Activated CD4-positive, alpha-beta T cell treated with anti-CD3 and anti-CD28 coated beads, Interleukin-2, amount 50 U/mL, for 1 hour (primary cell): ENCODE data around the gene IGF1.

Experiments used
- DNase-seq: peaks from one replicate; pipeline ENCODE4 v3.0.0-alpha.2; 2020

IGF1 gene

GRCh38 chr12:102487226-102487625 is 6.9 kb upstream of the IGF1 start:
- DNase-seq, result no peak

- DNase-seq, result no peak
Observed at GRCh38 chr12:102486153-102486552, 5.8 kb upstream of the IGF1 start.

GRCh38 chr12:102484428-102484958 is 4.1 kb upstream of the IGF1 start:
- DNase-seq, result peak; percentile 35

DNA sequence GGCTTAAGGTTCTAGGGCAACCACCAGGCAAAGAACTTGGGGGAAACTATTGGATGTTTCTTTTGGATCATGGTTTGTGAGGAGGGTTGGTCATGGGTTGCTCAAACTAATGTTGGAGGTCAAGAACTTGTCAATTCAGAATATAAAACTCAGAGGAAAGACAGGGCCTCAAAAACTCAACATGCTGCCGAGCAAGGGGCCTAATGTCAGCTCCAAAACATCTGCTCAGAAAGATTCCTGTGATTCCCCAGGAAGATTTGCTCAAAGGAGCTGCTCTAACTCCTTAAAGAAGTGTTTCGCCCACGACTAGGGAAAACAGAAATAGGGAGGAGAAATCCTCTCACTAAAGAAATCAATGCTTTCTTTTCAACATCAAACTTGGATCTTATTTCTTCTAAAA is 3.7 kb upstream of the IGF1 start:
- no peak for DNase-seq

DNA sequence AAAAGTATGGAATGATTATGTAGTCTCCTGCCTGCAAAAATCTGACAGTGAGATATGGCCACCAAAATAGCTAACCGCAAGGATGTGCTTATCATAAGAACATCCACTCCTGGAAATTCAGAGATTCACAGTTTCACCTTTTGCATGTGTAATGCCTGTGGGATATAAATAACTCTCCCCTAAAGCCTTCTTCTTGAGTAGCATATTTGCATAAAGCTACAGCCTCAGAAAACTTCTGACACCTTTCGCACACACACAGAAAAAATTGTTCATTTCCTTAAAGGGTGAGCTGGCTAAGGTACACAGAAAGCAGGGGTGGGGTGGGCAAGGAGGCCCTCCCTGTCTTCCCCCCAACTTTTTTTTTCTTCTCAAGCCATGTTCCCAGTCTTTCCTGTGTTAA is 3.1 kb upstream of the IGF1 start:
- DNase-seq, result no peak

GRCh38 chr12:102481705-102482425 is 1.5 kb upstream of the IGF1 start:
- DNase-seq, result no peak

DNA sequence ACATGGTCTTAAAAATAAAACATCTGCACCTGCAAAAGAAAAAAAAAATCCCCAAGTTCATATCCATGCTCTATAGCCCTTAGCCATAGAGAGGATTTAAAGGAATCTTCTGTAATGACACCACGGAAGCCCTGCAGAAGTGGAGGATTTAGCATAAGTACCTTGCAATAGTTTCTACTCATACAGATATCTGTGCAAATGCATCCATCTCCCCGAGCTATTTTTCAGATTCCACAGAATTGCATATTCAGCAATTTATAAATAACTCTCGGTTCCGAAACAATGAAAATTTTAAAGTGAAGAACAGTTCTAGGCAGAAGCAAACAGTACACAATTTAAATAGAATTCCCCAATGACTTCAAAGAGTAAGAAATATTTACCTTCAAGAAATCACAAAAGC is 424 bp downstream of the IGF1 start:
- DNase-seq, result no peak

DNA sequence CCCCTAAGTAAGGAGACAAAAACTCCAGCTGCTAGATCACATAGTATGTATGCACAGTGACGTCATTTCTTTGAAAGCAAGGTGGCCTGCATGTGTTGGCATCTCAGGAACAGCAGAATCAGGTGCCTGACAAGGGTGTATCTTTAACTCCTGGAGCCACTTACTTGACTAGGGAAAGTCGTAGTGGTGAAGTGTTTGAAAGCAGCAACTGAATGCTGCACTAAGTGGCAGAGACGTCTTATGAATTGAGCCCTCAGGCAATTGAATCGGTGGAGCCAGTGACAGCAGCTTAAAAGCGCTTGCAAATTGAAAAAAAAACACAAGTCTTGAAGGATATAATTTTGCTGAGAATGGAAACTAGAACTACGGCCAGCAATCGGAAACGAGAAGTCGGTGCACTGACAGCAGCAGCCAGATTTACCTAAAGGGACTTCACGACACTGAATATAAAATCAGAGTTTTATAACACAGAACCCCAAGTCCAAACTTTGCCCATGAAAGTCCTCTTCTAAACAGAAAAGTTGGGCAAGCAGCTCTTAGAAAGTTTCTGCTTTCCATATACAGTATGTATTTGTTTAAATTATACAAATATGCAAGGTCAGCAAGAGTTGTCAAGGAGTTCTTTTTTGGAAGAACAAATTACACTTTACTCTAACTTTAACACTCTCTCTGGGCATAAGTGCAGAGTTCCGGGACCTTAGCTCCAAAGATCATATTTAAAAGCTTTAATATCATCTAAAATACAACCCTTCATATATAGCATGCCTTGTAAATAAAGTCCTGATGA is 1.1 kb downstream of the IGF1 start:
- no peak for DNase-seq

DNA sequence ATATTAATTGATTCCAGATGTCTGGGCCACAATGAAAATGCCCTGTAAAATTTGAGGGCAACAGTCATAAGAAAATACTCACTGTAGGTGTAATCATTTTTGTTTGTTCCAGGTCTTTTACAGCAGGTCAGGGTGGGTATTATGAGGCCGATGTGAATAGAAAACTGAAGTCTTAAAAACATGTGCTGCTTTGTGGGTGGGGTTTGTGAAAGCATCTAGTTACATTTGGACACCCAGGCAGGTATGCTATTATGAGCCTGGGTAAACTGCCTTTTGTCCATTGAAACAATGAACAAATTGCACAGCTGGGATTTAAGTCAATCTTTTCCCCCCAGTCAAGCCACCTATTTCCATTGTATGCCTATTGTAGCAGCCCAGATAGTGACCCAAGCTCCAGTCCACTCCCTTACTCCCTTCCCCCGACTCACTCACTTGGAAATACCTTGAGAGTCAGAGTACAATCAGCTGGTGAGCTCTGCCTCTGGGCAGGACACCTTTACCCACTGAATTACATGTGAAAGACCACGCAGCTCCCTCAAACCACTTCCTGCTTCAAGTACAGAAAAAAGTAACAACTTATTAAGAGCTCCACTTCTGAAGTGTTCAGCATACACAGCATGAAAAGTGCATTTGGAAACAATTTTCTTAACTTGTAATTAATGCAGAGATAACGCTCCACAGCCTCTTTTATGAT is 1.8 kb downstream of the IGF1 start:
- no peak for DNase-seq

DNA sequence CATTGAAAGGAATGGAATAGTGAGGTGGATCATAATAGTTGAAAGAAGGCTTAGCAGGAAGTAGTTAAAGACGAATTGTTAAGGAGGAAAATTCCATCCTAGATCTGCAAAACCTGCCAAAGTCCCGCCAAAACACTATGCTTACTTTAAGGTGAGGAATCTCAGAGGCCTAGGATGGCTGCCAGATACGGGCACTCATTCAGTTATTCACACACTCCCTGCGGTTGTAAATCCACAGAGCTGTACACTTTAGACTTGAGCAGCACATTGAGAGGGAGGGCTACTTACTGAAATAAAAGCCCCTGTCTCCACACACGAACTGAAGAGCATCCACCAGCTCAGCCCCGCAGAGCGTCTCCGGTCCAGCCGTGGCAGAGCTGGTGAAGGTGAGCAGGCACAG is 5.0 kb downstream of the IGF1 start:
- DNase-seq, result no peak

- no peak for DNase-seq
Observed at GRCh38 chr12:102474438-102475064, 5.8 kb downstream of the IGF1 start.

DNA sequence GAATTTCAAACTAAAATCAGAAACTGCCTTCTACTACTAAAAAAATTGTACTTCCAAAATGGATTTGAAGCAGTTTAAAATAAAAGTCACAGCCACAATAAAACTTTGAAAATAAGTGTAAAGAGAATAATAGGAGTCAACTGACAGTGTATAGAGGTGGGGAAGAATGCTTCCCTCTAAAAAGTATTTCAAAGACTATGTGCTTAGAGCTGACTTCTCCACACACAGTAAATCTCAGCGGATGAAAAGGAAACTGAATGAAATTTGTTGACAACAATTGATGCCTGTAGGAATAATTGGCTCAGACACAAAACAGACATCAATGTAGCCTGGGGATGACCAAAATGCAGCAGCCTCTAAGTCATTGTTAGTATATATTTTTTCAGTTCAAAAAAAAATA is 7.9 kb downstream of the IGF1 start:
- DNase-seq, result no peak

DNA sequence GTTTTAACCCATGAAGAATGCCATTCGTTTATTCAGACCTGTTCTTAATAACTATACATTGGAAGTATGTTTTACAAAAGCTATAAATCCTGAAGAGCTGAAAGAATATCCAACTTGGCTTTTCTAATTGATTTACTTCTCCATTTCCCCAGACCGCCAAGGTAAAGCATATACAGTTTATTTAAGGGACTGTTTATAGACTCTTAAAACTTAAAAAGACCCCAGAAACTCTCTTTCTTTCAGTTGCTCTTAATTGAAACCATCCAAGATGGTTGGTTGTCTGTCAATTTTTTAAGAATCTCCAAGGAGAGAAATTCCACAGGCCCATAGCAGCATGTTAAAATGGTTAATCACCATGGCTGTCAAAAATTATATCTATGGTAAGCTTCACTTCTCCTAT is 8.8 kb downstream of the IGF1 start:
- DNase-seq, result no peak

- DNase-seq, result no peak
Observed at GRCh38 chr12:102470945-102471344, 9.4 kb downstream of the IGF1 start.

DNA sequence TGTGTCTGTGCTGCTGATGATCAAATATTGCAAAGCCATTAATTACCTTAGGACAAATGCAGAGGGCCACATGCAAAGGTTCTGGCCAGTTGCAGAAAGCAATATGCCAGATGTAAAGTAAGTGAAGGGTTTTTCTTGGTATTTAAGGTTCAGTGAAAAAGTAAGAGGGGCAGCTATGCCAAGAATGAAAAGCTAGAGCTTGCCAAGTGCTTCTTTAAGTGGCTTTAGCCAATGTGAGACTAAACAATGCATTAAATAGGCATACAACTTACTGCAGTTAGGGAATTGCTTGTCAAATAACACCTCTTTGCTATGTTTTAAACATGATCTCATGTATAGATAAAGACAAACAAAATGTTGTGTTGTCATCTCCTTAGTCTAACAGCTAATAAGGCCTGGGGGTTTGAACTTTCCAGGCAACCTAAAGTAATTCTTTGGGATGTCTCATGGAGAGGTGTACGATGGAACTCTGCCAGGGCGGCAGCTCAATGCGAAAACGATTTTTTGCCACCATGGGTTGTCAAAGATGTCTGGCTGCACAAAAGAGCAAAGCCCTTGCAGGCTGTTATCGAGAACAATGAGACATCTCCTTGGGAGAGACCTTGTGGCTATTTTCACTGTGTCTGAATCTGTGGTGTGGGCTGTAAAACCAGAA is 12.0 kb downstream of the IGF1 start:
- DNase-seq, result no peak

DNA sequence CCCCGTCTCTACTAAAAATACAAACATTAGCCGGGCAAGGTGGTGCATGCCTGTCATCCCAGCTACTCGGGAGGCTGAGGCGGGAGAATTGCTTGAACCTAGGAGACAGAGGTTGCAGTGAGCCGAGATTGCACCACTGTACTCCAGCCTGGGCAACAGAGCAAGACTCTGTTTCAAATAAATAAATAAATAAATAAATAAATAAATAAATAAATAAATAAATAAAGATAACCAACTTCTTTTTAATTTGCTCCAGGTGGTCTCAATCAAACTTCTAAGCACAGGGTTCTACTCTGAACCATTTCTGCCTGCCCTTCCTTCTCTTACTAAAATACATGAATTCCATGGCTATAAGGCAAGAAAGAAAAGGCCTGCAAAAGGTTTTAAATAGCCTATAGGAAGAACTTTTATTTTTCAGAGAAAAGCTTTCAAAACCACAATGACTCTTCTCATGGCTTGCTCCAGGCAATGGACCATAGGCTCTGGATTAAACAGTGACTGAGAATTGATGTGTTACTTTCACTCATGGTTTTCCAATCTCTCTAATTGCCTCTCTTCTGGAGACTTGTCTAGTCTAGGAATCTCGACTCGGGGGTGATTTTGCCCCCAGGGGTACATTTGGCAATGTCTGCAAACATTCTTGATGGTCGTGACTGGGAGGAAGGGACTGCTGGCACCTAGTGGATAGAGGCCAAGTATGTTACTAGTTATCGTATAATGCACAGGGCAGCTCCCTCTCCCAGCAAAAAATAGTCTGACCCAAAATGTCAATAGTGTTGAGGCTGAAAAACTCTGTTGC is 14.4 kb downstream of the IGF1 start:
- DNase-seq, result no peak

DNA sequence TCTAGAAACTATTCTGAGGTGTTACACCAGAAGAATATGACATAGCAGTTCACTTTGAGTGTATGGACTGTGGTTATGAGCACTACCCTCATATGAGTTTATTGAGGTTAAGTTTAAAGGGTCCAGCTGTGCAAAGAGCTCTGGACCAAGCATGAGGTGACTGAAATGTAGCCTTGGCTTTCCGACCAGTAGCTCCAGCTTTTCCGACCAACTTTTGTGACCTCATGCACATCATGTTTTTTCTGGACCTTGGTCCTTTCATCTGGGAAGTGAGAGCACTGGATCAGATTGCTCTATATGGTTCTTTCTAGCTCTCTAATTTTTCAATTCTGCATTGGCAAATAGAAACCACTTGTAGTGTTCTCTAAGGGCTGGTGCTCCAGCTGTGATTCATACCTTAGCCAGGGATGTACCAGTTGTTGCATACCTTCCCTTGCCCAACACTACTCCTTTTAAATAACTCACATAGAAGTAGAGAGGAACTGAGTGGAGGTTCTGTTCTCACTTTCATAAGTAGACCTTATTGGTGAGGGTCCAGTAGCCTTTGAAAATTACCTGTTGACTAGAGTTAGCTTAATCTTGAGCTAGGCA is 16.6 kb downstream of the IGF1 start:
- DNase-seq, result no peak

DNA sequence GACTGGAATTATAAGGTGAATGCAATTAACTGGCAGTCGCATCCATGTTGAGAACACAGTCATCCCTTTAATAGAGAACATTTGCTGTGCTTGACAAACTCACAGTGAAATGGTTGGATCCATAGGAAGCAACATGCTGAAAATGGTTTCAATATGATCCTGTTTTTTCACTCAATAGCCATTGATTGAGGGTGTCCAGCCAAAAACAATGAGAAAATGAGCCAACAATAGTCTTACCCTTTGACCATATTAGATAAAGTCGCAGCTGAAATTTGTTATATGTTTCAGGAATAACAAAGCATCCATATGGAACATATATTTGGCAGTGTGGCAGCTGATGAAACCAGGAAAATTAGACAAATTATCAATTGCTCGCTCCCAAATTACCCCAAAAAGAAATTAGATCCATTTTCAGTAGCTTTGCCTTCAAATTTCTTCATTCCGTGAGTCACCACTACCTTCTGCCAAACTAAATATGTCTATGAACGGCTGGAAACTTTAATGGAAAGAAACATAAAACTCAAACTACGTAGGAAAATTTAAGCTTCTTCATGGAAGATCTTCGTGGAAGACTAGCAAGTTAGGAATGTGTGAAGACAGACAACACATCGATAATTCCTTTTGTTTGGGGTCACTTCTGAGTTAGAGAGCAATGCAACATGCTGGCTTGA is 17.4 kb downstream of the IGF1 start:
- no peak for DNase-seq

- DNase-seq, result no peak
Observed at GRCh38 chr12:102462386-102462785, 18.0 kb downstream of the IGF1 start.

- no peak for DNase-seq
Observed at GRCh38 chr12:102461501-102461900, 18.9 kb downstream of the IGF1 start.

- DNase-seq, result no peak
Observed at GRCh38 chr12:102459314-102459713, 21.0 kb downstream of the IGF1 start.
